A549 (cell line): ENCODE data around the gene HOXD8. TPM values are rescaled to one million over a fixed set of nuclear protein-coding genes. Genes with fewer than 3 reads are reported as not detected.

Source experiments
- ATAC-seq, 2 experiments: fragments of 200-7000 bp in 1 of 2; fragments of >200 bp in 1 of 2; cut with Nextera tagmentation in 1 of 2; cut with Tn5 transposase in 1 of 2; 3 replicates each; pipeline versions ENCODE4 v1.8.0 to v1.9.1; 2018 to 2020; ENCODE audit warnings: mild to moderate bottlenecking in 1 of 2, moderate library complexity in 1 of 2
- CTCF ChIA-PET: fragments of 300-600 bp; sonication (Branson Sonifier 250); formaldehyde crosslinking; extraction: SDS; loops from one replicate; lab custom pipeline; 2021; ENCODE audit warnings: antibody characterized with exemption, inconsistent platforms; lab: Yijun Ruan, JAX
- POLR2A ChIA-PET: fragments of 350-600 bp; formaldehyde crosslinking; extraction: SDS; loops from one replicate; lab custom pipeline; 2021; ENCODE audit warnings: antibody characterized with exemption, inconsistent platforms; lab: Yijun Ruan, JAX
- DNase-seq, 2 experiments: peaks; one replicate each; pipeline versions ENCODE4 v3.0.0 to v3.0.0-alpha.2; 2011 to 2016; ENCODE audit warnings: low read depth in 1 of 2, low spot score in 1 of 2
- FAIRE-seq: peaks from 2 replicates; lab custom pipeline; 2011; peaks lifted over from hg19 to GRCh38; lab: Jason Lieb, UNC
- H3K27ac ChIP-seq, 2 experiments: fragments of >200 bp; sonication (Bioruptor Twin); formaldehyde crosslinking; 3 replicates each; pipeline ENCODE4 v1.5.1; 2016 to 2017
- H3K4me1 ChIP-seq: fragments of >200 bp; sonication (Bioruptor Twin); formaldehyde crosslinking; 3 replicates; pipeline ENCODE4 v1.6.1; 2016
- H3K4me2 ChIP-seq: fragments of >200 bp; sonication (Bioruptor Twin); formaldehyde crosslinking; 3 replicates; pipeline ENCODE4 v1.6.1; 2016
- H3K4me3 ChIP-seq: fragments of >200 bp; sonication (Bioruptor Twin); formaldehyde crosslinking; 3 replicates; pipeline ENCODE4 v1.5.1; 2016
- H3K9me3 ChIP-seq: fragments of >200 bp; sonication (Bioruptor Twin); formaldehyde crosslinking; 3 replicates; pipeline ENCODE4 v1.6.1; 2016
- CBX8 ChIP-seq: fragments of 200-600 bp; sonication (generic); IDR thresholded peaks from 2 replicates; pipeline ENCODE4 v1.6.1; 2016
- CHD4 ChIP-seq: fragments of 200-600 bp; sonication (generic); IDR thresholded peaks from 2 replicates; pipeline ENCODE4 v1.6.1; 2016; ENCODE audit warnings: antibody characterized with exemption, mild to moderate bottlenecking, borderline replicate concordance
- EHMT2 ChIP-seq: fragments of 200-600 bp; sonication (generic); IDR thresholded peaks from 2 replicates; pipeline ENCODE4 v1.6.1; 2016; ENCODE audit warnings: antibody characterized with exemption, low read depth, mild to moderate bottlenecking, moderate library complexity
- EP300 ChIP-seq, 2 experiments: fragments of >200 bp; sonication (Bioruptor Twin); formaldehyde crosslinking; IDR thresholded peaks; 2 replicates in 1 of 2; 3 replicates in 1 of 2; pipeline ENCODE4 v1.6.1; 2016 to 2017
- FOSB ChIP-seq: fragments of 250-450 bp; sonication (Bioruptor Pico); IDR thresholded peaks from 2 replicates; pipeline ENCODE4 v1.5.0; 2020; ENCODE audit warnings: mild to moderate bottlenecking, moderate library complexity
- FOXS1 ChIP-seq: fragments of 250-450 bp; sonication (Bioruptor Pico); IDR thresholded peaks from 2 replicates; pipeline ENCODE4 v1.5.0; 2020; ENCODE audit warnings: mild to moderate bottlenecking, moderate library complexity
- JUN ChIP-seq, 2 experiments: fragments of >200 bp; sonication (Bioruptor Twin); formaldehyde crosslinking; IDR thresholded peaks; 2 replicates in 1 of 2; 3 replicates in 1 of 2; pipeline ENCODE4 v1.6.1; 2016 to 2017
- JUNB ChIP-seq: fragments of >200 bp; sonication (Bioruptor Twin); formaldehyde crosslinking; IDR thresholded peaks from 2 replicates; pipeline ENCODE4 v1.6.1; 2016
- KDM1A ChIP-seq: fragments of 200-600 bp; sonication (generic); IDR thresholded peaks from 2 replicates; pipeline ENCODE4 v1.6.1; 2016; ENCODE audit warnings: low read depth, mild to moderate bottlenecking
- KDM5A ChIP-seq: fragments of 200-600 bp; sonication (generic); IDR thresholded peaks from 2 replicates; pipeline ENCODE4 v1.6.1; 2016; ENCODE audit warnings: antibody characterized with exemption, mild to moderate bottlenecking
- MAZ ChIP-seq: fragments of 150-350 bp; IDR thresholded peaks from 2 replicates; pipeline ENCODE4 v1.6.1; 2014; ENCODE audit warnings: antibody characterized with exemption, low read depth, low read length, borderline replicate concordance
- MYC ChIP-seq: IDR thresholded peaks from 2 replicates; pipeline ENCODE4 v1.6.1; 2012; ENCODE audit warnings: mild to moderate bottlenecking, inconsistent platforms, low read length, improper control_type of control experiment, borderline replicate concordance
- RARB ChIP-seq: fragments of 250-450 bp; sonication (Bioruptor Pico); IDR thresholded peaks from 2 replicates; pipeline ENCODE4 v1.8.0; 2021; ENCODE audit warnings: mild to moderate bottlenecking, moderate library complexity
- RCOR1 ChIP-seq: fragments of 150-350 bp; IDR thresholded peaks from 2 replicates; pipeline ENCODE4 v1.6.1; 2014; ENCODE audit warnings: antibody characterized with exemption, low read length, low read depth
- RFX5 ChIP-seq: fragments of 450-650 bp; IDR thresholded peaks from 2 replicates; pipeline ENCODE4 v1.7.1; 2014; ENCODE audit warnings: antibody characterized with exemption, mild to moderate bottlenecking, moderate library complexity
- TFCP2L1 ChIP-seq: fragments of 250-450 bp; sonication (Bioruptor Pico); IDR thresholded peaks from 2 replicates; pipeline ENCODE4 v1.5.0; 2021; ENCODE audit warnings: mild to moderate bottlenecking
- WGBS: methylation state at CpG from one replicate; pipeline ENCODE4 v1.1.6; 2017; ENCODE audit errors: missing lambda C conversion rate; 5-methylcytosine and 5-hydroxymethylcytosine counted together
- polyA plus RNA-seq, 4 experiments: library from polyadenylated mRNA; depleted of rRNA in 3 of 4; stranded (reverse); fragments of >200 nt; fragmentation: RNase III in 1 of 4; extraction: RNeasy Plus Mini Kit Qiagen cat#74134 plus additional on column Dnase treatment in 1 of 4; gene quantifications; 2 replicates in 3 of 4; 3 replicates in 1 of 4; pipeline ENCODE4 v1.2.3, GENCODE V29; 2011 to 2017
- TF ChIP-seq, protein P1 (sequence below): fragments of 250-450 bp; sonication (Bioruptor Pico); IDR thresholded peaks from 2 replicates; pipeline ENCODE4 v1.5.0; 2020; ENCODE audit warnings: low read depth, mild to moderate bottlenecking, moderate library complexity
- TF ChIP-seq, protein P2 (sequence below): fragments of >200 bp; sonication (Bioruptor Twin); formaldehyde crosslinking; IDR thresholded peaks from 3 replicates; pipeline ENCODE4 v1.5.1; 2016
- TF ChIP-seq, protein P3 (sequence below): fragments of >200 bp; sonication (Bioruptor Twin); formaldehyde crosslinking; IDR thresholded peaks from 3 replicates; pipeline ENCODE4 v1.6.1; 2016
- TF ChIP-seq, protein P4 (sequence below): IDR thresholded peaks from 2 replicates; pipeline ENCODE4 v1.6.1; 2012; ENCODE audit warnings: low read depth, borderline replicate concordance
- TF ChIP-seq, protein P5 (sequence below): fragments of 250-450 bp; sonication (Bioruptor Pico); IDR thresholded peaks from 2 replicates; pipeline ENCODE4 v1.5.0; 2021; ENCODE audit warnings: mild to moderate bottlenecking, moderate library complexity, borderline replicate concordance

The HOXD8 gene
- polyA plus RNA-seq, 2 of the 4 experiments (the other 2 are of a cell fraction): 3.8 to 8.5 TPM

DNA sequence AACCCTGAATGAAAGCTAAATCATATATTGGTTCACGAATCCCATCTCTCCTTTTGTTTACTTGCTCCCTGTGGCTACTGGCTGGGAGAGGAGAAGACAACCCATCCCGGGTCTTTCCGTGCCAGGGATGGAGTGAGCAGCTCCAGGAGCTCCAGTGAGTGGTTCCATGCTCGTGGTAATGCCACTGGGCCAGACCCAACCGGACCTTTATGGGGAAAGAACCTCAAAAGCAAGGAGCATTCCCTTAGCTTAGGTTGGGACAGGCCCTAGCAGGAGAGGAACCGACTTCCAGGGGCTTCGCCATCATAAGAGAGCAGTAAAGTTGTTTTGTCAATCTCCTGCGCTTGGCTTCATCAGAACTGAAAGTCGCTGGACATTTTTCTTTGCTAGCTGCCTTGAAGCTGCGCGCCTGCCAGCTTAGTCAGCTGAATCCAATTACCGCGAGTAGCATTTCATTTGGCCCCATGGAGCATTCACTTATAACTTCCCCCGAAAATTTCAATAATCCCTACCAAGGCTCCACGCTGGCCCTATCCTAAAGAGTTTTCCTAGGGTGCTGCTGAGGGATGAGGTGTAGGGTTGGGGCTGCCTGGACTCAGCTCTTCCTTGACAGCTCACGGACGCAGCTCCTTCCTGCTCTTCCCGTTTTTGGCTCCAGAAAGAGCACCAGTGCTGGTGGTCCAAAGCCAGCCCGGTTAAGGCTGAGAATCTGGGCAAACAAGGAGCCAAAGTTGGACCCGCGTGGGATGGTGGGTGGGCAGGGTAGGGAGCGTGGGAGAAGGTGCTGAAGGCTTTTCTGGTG, 32.5 kb downstream of the HOXD8 start:
- ChIA-PET CTCF (interaction anchor here (0.9 to 2.9 kb wide), 6 partner anchors 11 to 490 kb away, joined by 3 to 15 read pairs (median 6); partner anchors contain the start of gene HOXD4), POLR2A (no interaction called here)
- WGBS: 67% methylated on average over 22 of the region's 22 CpGs
- Histone ChIP-seq H3K4me2 (no peak overlapping the region), H3K4me1 (no peaks in the 10 kb centered on the region), H3K9me3 (no peaks in the 10 kb centered on the region)
- TF ChIP-seq EHMT2: no peak
- no peak for TF ChIP-seq KDM1A
- no peak for TF ChIP-seq RARB
- no peak for TF ChIP-seq MYC
- TF ChIP-seq CBX8: no peak
- no peak for TF ChIP-seq KDM5A
- TF ChIP-seq TFCP2L1: no peak
- no peak for TF ChIP-seq JUNB
- TF ChIP-seq JUN (IDR thresholded peaks at IDR 0.05): no peak
- TF ChIP-seq RFX5: no peak
- no peak for TF ChIP-seq FOSB (CRISPR knock-in tag)
- TF ChIP-seq CHD4: no peak
- TF ChIP-seq, protein P1, sequence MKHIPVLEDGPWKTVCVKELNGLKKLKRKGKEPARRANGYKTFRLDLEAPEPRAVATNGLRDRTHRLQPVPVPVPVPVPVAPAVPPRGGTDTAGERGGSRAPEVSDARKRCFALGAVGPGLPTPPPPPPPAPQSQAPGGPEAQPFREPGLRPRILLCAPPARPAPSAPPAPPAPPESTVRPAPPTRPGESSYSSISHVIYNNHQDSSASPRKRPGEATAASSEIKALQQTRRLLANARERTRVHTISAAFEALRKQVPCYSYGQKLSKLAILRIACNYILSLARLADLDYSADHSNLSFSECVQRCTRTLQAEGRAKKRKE: no peak
- no peak for TF ChIP-seq MAZ
- TF ChIP-seq, protein P2, sequence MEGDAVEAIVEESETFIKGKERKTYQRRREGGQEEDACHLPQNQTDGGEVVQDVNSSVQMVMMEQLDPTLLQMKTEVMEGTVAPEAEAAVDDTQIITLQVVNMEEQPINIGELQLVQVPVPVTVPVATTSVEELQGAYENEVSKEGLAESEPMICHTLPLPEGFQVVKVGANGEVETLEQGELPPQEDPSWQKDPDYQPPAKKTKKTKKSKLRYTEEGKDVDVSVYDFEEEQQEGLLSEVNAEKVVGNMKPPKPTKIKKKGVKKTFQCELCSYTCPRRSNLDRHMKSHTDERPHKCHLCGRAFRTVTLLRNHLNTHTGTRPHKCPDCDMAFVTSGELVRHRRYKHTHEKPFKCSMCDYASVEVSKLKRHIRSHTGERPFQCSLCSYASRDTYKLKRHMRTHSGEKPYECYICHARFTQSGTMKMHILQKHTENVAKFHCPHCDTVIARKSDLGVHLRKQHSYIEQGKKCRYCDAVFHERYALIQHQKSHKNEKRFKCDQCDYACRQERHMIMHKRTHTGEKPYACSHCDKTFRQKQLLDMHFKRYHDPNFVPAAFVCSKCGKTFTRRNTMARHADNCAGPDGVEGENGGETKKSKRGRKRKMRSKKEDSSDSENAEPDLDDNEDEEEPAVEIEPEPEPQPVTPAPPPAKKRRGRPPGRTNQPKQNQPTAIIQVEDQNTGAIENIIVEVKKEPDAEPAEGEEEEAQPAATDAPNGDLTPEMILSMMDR: no peak
- TF ChIP-seq EP300 (IDR thresholded peaks at IDR 0.05): no peak
- TF ChIP-seq, protein P3, sequence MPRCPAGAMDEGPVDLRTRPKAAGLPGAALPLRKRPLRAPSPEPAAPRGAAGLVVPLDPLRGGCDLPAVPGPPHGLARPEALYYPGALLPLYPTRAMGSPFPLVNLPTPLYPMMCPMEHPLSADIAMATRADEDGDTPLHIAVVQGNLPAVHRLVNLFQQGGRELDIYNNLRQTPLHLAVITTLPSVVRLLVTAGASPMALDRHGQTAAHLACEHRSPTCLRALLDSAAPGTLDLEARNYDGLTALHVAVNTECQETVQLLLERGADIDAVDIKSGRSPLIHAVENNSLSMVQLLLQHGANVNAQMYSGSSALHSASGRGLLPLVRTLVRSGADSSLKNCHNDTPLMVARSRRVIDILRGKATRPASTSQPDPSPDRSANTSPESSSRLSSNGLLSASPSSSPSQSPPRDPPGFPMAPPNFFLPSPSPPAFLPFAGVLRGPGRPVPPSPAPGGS: no peak
- TF ChIP-seq, protein P4, sequence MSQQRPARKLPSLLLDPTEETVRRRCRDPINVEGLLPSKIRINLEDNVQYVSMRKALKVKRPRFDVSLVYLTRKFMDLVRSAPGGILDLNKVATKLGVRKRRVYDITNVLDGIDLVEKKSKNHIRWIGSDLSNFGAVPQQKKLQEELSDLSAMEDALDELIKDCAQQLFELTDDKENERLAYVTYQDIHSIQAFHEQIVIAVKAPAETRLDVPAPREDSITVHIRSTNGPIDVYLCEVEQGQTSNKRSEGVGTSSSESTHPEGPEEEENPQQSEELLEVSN: no peak
- TF ChIP-seq, all 56 proteins: peak for 0
- ATAC-seq (no peak; a peak in 1 of 6 replicates), FAIRE-seq (no peak), DNase-seq (no peak)
- no peak overlapping the region for H3K4me3 ChIP-seq
- no peak overlapping the region for H3K27ac ChIP-seq

DNA sequence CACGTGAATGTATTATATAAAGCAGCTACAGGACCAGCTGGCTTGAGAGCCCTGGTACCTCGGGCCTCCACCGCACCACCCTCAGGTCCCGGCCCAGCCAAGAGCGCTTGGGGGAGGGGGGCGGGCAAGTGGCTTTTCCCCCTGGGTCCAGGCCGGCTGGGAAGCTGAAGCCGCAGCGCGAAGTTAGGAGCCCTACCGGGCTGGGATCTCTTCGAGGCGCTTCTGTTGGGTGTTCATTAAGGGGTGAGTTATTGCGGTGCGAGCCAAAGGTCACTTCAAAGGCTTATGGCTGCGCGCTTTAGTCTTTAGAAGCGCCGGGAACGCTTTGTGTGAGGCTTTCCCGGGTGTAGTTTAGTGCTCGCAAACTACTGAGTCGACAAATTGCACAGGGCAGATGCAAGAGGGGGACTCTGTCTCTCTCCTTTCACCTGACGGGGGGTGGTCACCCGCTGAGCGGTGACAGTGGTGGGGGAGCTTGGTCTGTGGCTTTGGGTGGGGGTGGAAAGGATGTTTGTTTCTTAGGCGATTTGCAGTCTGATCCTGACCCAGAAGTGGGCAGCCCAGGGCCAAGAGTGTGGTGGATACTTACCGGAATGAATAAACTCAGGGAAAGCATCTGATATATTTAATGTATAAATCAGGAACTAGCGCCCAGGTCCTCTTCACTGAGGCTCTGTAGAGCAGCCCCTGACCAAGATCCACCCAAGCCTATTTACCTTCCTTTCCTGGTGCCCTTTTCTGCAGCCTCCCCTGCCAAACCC, 33.6 kb downstream of the HOXD8 start:
- Histone ChIP-seq H3K9me3 (no peaks in the 10 kb centered on the region), H3K4me1 (no peaks in the 10 kb centered on the region), H3K4me3 (no peak overlapping the region), H3K27ac (no peak overlapping the region), H3K4me2 (no peak overlapping the region)
- TF ChIP-seq, protein P1: no peak
- TF ChIP-seq RCOR1: no peak
- TF ChIP-seq, protein P5, sequence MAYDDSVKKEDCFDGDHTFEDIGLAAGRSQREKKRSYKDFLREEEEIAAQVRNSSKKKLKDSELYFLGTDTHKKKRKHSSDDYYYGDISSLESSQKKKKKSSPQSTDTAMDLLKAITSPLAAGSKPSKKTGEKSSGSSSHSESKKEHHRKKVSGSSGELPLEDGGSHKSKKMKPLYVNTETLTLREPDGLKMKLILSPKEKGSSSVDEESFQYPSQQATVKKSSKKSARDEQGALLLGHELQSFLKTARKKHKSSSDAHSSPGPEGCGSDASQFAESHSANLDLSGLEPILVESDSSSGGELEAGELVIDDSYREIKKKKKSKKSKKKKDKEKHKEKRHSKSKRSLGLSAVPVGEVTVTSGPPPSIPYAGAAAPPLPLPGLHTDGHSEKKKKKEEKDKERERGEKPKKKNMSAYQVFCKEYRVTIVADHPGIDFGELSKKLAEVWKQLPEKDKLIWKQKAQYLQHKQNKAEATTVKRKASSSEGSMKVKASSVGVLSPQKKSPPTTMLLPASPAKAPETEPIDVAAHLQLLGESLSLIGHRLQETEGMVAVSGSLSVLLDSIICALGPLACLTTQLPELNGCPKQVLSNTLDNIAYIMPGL (CRISPR knock-in tag): no peak
- TF ChIP-seq CBX8: no peak
- no peak for TF ChIP-seq FOXS1 (CRISPR knock-in tag)
- ChIA-PET POLR2A (no interaction called here), CTCF (interaction anchor here (1.5 to 2.9 kb wide), 4 partner anchors 23 to 489 kb away, joined by 4 to 15 read pairs (median 10); no protein-coding TSS in a partner anchor)
- WGBS: 71% methylated on average over 26 of the region's 29 CpGs
- no peak for DNase-seq
- no peak for FAIRE-seq
- ATAC-seq: no peak
